AG04450 (cell line): Measurements from ENCODE around the gene RTN1. TPM values are rescaled to one million over a fixed set of nuclear protein-coding genes. Genes with fewer than 3 reads are reported as not detected.
A peak's percentile ranks its signal among the peaks of the same experiment; 100 is the strongest.

Source experiments
- CTCF ChIA-PET: fragments of 300-600, 350-600 bp; formaldehyde crosslinking; extraction: SDS; loops from one replicate; lab custom pipeline; 2022; ENCODE audit warnings: antibody characterized with exemption, inconsistent platforms; lab: Charles Lee
- POLR2A ChIA-PET: fragments of 350-600 bp; formaldehyde crosslinking; extraction: SDS; loops from one replicate; lab custom pipeline; 2021; ENCODE audit warnings: antibody characterized with exemption, inconsistent platforms; lab: Yijun Ruan, JAX
- DNase-seq: peaks from one replicate; pipeline ENCODE4 v3.0.0-alpha.2; 2011; ENCODE audit warnings: low read depth, low spot score
- H3K27ac ChIP-seq: one replicate; pipeline ENCODE4 v1.5.1; 2012; ENCODE audit warnings: low read depth, low read length, control low read depth
- H3K27me3 ChIP-seq: one replicate; pipeline ENCODE4 v1.6.0; 2012; ENCODE audit warnings: low read length; ENCODE audit not compliant: control insufficient read depth, insufficient read depth
- H3K4me3 ChIP-seq: 2 replicates; pipeline ENCODE4 v1.5.1; 2011; ENCODE audit warnings: mild to moderate bottlenecking, low read depth, low read length, control low read depth
- H3K9me3 ChIP-seq: 2 replicates; pipeline ENCODE4 v1.5.1; 2012; ENCODE audit warnings: low read length; ENCODE audit not compliant: control insufficient read depth, insufficient read depth
- CTCF ChIP-seq: IDR thresholded peaks from 2 replicates; pipeline ENCODE4 v1.5.1; 2011; ENCODE audit warnings: low read depth, low read length, control low read depth, inconsistent platforms
- polyA plus RNA-seq: library from polyadenylated mRNA; depleted of rRNA; stranded (reverse); fragments of >200 nt; gene quantifications from 2 replicates; pipeline ENCODE4 v1.2.3, GENCODE V29; 2011

Gene RTN1
- polyA plus RNA-seq, 1 experiment: 0.98 TPM

- H3K27ac ChIP-seq: no peak overlapping the region
- DNase-seq: no peak
- POLR2A ChIA-PET: no interaction called here
- TF ChIP-seq CTCF: no peak
- no peaks in the 10 kb centered on the region for H3K9me3 ChIP-seq
- CTCF ChIA-PET: no interaction called here
- H3K4me3 ChIP-seq: no peak overlapping the region
- H3K27me3 ChIP-seq: peaks cover under 1% of the 10 kb centered on the region
These were observed 231.7 kb downstream of the RTN1 start for GRCh38 chr14:59638885-59639284.

DNA sequence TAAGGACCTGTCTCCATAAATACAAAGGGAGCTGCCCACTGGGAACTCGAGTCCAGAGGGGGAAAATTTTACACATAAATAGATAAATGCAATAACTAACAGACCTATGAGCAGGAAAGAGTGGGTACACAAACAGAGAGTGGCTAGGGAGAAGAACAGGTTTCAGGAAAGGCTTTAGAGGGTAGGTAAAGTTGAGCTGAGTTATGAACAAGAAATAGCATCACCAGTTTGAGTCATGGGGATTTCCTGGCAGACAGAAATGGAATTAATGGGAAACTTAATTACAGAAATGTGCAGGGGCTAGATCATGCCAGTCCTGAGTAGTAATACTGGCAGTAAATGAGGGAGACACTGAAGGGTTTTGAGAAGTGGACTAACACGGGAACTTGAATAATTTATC is 236.0 kb downstream of the RTN1 start:
- peaks cover 9% of the 10 kb centered on the region for H3K27me3 ChIP-seq
- CTCF ChIA-PET: no interaction called here
- TF ChIP-seq CTCF: no peak
- H3K9me3 ChIP-seq: no peaks in the 10 kb centered on the region
- DNase-seq: no peak
- POLR2A ChIA-PET: no interaction called here
- H3K27ac ChIP-seq: no peak overlapping the region
- no peak overlapping the region for H3K4me3 ChIP-seq

DNA sequence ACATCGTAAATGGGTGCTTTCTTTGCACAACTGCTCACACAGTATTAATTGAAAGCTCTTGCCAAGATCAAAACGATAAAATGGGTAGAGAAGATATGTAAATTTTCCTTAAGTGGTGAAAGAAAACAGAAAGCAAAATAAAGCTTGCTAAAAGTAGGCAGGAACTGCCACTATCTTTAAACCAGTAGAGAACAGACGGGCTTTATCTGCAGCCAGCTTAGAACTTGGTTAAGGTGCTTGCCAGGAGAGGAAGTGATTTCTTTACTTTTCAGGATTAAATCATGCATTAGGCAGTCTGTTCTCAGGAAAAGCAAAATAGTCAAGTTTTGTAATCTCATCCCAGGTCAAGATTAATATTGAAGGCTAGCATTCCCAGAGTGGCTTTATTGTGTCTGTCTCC is 237.1 kb downstream of the RTN1 start:
- CTCF ChIA-PET: interaction anchor here (0.7 to 2.6 kb wide), 18 partner anchors 10 to 693 kb away, joined by 3 to 43 read pairs (median 4); partner anchors contain the start of gene CCDC175
- H3K9me3 ChIP-seq: no peaks in the 10 kb centered on the region
- no peak for DNase-seq
- TF ChIP-seq CTCF: no peak
- POLR2A ChIA-PET: no interaction called here
- H3K4me3 ChIP-seq: no peak overlapping the region
- H3K27me3 ChIP-seq: peaks cover 13% of the 10 kb centered on the region
- H3K27ac ChIP-seq: no peak overlapping the region

GRCh38 chr14:59632381-59632780 is 238.2 kb downstream of the RTN1 start:
- no peak overlapping the region for H3K4me3 ChIP-seq
- ChIA-PET POLR2A (no interaction called here), CTCF (interaction anchor here (0.7 to 2.6 kb wide), 23 partner anchors 9 to 552 kb away, joined by 3 to 43 read pairs (median 4); no protein-coding TSS in a partner anchor)
- peak; percentile 63 for TF ChIP-seq CTCF
- no peaks in the 10 kb centered on the region for H3K9me3 ChIP-seq
- peaks cover 13% of the 10 kb centered on the region for H3K27me3 ChIP-seq
- no peak overlapping the region for H3K27ac ChIP-seq
- no peak for DNase-seq

- no peak overlapping the region for H3K27ac ChIP-seq
- H3K4me3 ChIP-seq: no peak overlapping the region
- no peak for DNase-seq
- H3K9me3 ChIP-seq: no peaks in the 10 kb centered on the region
- peaks cover 13% of the 10 kb centered on the region for H3K27me3 ChIP-seq
- ChIA-PET POLR2A (no interaction called here), CTCF (interaction anchor here (1.2 to 2.6 kb wide), 3 partner anchors 26 to 553 kb away, joined by 3 to 43 read pairs (median 24); no protein-coding TSS in a partner anchor)
- TF ChIP-seq CTCF: peak; percentile 23; the same call in 1 of the 2 replicates
These were observed 239.3 kb downstream of the RTN1 start for GRCh38 chr14:59631237-59631636.
